ENCODE data around the gene TKTL1. TPM values are rescaled to one million over a fixed set of nuclear protein-coding genes. Genes with fewer than 3 reads are reported as not detected.

TKTL1 gene, protein sequence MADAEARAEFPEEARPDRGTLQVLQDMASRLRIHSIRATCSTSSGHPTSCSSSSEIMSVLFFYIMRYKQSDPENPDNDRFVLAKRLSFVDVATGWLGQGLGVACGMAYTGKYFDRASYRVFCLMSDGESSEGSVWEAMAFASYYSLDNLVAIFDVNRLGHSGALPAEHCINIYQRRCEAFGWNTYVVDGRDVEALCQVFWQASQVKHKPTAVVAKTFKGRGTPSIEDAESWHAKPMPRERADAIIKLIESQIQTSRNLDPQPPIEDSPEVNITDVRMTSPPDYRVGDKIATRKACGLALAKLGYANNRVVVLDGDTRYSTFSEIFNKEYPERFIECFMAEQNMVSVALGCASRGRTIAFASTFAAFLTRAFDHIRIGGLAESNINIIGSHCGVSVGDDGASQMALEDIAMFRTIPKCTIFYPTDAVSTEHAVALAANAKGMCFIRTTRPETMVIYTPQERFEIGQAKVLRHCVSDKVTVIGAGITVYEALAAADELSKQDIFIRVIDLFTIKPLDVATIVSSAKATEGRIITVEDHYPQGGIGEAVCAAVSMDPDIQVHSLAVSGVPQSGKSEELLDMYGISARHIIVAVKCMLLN
- not detected in 2 replicates for total RNA-seq

DNA sequence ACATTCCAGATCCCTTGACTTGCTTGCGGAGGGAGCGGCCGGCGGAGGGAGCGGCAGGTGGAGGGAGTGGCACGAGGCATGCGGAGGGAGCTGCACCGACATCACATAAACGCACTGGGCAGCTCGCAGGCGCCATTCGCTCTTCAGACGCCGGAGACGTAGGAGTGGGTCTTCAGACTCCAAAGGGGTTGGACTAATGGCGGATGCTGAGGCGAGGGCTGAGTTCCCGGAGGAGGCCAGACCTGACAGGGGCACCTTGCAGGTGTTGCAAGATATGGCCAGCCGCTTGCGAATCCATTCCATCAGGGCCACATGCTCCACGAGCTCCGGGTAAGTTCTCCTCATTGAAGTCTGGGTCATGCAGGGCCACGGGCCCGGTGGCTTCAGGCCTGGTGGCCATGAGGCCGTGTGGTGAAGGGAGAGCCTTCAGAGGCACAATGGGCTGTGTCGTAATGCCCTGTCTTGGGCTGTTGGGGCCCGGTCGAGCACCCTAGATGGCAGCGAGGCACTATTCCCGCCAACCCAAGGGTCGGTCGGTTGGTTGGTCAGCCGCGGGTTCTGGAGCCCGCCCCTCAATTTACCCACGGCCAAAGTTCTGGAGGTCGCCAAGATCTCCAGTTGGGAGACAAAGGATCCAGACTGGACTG lies at the start of gene TKTL1:
Gene TKTL1, plus strand, starts transcription at position 132 of the 647 bp plus-strand sequence. Its CDS starts 65 bp downstream, at position 197.

DNA sequence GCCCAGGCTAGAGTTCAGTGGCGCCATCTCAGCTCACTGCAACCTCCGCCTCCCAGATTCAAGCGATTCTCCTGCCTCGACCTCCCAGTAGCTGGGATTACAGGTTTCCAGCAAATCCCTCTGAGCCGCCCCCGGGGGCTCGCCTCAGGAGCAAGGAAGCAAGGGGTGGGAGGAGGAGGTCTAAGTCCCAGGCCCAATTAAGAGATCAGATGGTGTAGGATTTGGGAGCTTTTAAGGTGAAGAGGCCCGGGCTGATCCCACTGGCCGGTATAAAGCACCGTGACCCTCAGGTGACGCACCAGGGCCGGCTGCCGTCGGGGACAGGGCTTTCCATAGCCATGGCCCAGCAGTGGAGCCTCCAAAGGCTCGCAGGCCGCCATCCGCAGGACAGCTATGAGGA lies 38.3 kb upstream of the TKTL1 start, which contains the start of gene OPN1MW3:
Gene OPN1MW3, plus strand, starts transcription at position 301 of the 400 bp plus-strand sequence. Its CDS starts 38 bp downstream, at position 339.

DNA sequence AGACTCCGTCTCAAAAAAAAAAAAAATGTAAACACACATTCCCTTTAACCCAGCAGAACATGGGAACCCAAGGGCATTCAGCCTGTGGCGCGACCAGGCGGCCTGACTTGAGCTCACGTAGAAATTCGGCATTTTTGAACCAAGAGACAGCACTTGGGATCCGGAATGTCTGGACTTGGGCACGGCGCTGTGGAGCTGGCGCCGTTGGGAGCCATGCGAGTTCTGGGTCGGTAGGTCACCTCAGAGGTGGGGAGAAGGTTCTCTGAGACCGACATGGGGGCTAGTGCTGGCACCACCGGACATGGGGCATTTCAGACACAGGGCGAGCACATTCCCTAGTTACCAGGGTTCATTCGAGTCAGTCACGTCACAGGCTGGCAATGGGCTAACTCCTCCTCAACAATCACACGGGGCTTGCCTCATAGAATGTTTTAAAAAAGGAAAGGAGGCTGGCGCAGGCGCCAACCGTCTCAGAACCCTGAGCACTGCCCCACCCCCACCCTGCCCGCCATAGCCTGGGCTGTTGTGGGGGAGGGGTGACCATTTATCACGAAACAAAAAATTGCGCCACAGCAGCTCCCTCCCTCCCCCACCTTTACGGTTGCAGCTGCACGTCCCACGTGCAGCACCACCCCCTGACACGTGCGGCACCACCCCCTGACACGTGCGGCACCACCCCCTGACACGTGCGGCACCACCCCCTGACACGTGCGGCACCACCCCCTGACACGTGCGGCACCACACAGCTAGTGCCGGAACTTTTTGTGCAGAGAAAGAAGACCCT lies 612 bp upstream of the TKTL1 start, which contains the start of gene TEX28:
Gene TEX28, minus strand, starts transcription at position 334 of the 784 bp plus-strand sequence. CDS start 3,007 bp downstream, outside the sequence.

DNA sequence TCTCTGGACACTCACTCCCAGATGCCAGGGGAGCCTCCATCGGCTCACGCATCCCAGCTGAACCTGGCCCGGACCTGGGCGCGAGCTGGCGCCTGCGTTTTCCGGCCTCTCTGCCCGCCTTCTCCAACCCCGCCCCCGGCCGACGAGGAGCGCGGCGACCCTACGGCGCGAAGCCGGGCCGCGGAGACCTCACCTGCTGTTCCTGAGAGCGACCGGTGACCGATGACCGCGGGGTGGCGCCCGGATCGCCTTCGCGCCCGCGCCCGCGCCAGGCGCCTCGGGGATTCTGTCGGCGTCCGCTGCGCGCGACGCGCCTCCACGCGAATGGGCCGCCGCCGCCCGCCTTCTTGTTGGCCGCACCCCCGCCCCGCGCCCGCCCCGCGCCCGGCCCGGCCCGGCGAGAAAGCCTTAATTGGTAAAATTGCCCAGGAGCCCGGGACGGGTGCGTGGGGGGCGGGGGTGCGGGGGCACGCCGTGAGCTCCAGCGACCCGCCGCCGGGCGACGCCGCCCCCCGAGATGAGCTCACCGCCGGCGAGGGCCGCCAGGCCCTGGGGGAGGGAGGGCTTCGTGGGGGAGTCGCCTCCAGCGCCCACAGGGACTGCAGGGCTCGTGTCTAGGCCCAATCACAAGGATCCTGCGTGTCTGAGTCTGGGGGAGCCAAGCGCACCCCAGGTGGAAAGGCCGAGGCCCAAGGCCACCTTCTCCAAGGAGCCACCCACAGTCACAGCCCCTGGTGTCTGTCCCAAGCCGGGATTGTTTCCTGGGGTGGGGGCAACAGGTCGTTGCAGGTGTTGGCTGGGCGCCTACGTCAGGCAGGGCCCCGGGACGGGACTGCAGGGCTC lies 78.9 kb downstream of the TKTL1 start, which contains the start of gene FLNA:
Gene FLNA, minus strand, starts transcription at position 322 of the 843 bp plus-strand sequence. CDS start 3,389 bp downstream, outside the sequence.

DNA sequence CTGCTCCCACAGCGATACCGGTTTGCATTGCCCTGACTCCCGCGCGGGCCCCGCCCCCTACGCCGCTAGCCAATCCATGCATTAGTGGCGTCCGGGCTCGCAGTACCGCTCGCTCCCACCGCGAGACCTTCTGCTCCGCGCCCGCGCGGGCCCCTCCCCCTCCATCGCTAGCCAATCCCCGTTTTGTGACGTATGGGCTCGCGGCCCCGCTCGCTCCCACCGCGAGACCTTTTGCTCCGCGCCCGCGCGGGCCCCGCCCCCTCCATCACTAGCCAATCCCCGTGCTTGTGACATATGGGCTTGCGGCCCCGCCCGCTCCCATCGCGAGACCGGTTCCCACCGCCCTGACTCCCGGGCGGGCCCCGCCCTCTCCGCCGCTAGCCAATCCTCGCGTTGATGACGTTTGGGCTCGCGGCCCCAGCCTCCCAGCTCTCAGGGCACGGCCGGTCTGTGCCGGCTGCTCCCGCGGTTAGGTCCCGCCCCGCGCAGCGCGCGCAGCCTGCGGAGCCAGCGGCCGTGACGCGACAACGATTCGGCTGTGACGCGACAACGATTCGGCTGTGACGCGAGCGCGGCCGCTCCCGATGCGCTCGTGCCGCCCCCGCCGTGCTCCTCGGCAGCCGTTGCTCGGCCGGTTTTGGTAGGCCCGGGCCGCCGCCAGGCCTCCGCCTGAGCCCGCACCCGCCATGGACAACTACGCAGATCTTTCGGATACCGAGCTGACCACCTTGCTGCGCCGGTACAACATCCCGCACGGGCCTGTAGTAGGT lies 83.4 kb downstream of the TKTL1 start, which contains the start of gene EMD:
Gene EMD, plus strand, starts transcription at position 497 of the 770 bp plus-strand sequence. Its CDS starts 190 bp downstream, at position 687.

Other genes with a start within 250 kb of the TKTL1 start
- 21.0 and 23.6 TPM in 2 replicates for gene MECP2, start 198.1 kb upstream of the TKTL1 start, total RNA-seq
- not detected in 2 replicates for gene OPN1LW, start 151.6 kb upstream of the TKTL1 start, total RNA-seq
- gene OPN1MW, start 113.2 kb upstream of the TKTL1 start, total RNA-seq, result not detected in 2 replicates
- gene OPN1MW2, start 76.0 kb upstream of the TKTL1 start, total RNA-seq, result not detected in 2 replicates
- gene OPN1MW3, start 38.2 kb upstream of the TKTL1 start, total RNA-seq, result not detected in 2 replicates
- gene TEX28, start 671 bp upstream of the TKTL1 start, total RNA-seq, result not detected in 2 replicates
- gene FLNA, start 78.8 kb downstream of the TKTL1 start, total RNA-seq, result 500 and 1,798 TPM in 2 replicates
- 32.2 and 45.9 TPM in 2 replicates for gene EMD, start 83.5 kb downstream of the TKTL1 start, total RNA-seq
- gene RPL10, start 102.6 kb downstream of the TKTL1 start, total RNA-seq, result 1,858 and 2,253 TPM in 2 replicates
- gene DNASE1L1, start 113.5 kb downstream of the TKTL1 start, total RNA-seq, result 65.4 and 86.4 TPM in 2 replicates
- gene TAFAZZIN, start 115.7 kb downstream of the TKTL1 start, total RNA-seq, result 21.2 and 25.1 TPM in 2 replicates
- 76.7 and 89.1 TPM in 2 replicates for gene ATP6AP1, start 132.9 kb downstream of the TKTL1 start, total RNA-seq
- gene GDI1, start 141.4 kb downstream of the TKTL1 start, total RNA-seq, result 74.9 and 75.0 TPM in 2 replicates
- 25.5 and 28.8 TPM in 2 replicates for gene FAM50A, start 148.3 kb downstream of the TKTL1 start, total RNA-seq
- gene PLXNA3, start 162.5 kb downstream of the TKTL1 start, total RNA-seq, result 21.6 and 23.9 TPM in 2 replicates
- 31.4 and 42.2 TPM in 2 replicates for gene LAGE3, start 183.5 kb downstream of the TKTL1 start, total RNA-seq
- gene UBL4A, start 190.8 kb downstream of the TKTL1 start, total RNA-seq, result 48.7 and 56.2 TPM in 2 replicates
- 56.9 and 65.6 TPM in 2 replicates for gene SLC10A3, start 194.8 kb downstream of the TKTL1 start, total RNA-seq
- 25.9 and 31.6 TPM in 2 replicates for gene FAM3A, start 220.4 kb downstream of the TKTL1 start, total RNA-seq